HEK293 (cell line): ENCODE data around the gene HTR3B.

Experiments used
- CTCF ChIA-PET: fragments of 350-600 bp; formaldehyde crosslinking; extraction: SDS; loops from one replicate; lab custom pipeline; 2021; ENCODE audit warnings: antibody characterized with exemption; lab: Yijun Ruan, JAX
- POLR2A ChIA-PET: fragments of 300-600 bp; formaldehyde crosslinking; extraction: SDS; loops from one replicate; lab custom pipeline; 2020; ENCODE audit warnings: antibody characterized with exemption, inconsistent platforms; lab: Yijun Ruan, JAX
- H3K27ac ChIP-seq: fragments of 200-500 bp; sonication (Bioruptor generic); 2 replicates; pipeline ENCODE4 v1.5.1; 2014; ENCODE audit warnings: low read depth, low read length, control low read depth, inconsistent platforms; ENCODE audit errors: extremely low read depth
- H3K36me3 ChIP-seq, 2 experiments: fragments of 200-500 bp in 1 of 2; sonication (Bioruptor generic) in 1 of 2; 1 replicate in 1 of 2; 2 replicates in 1 of 2; pipeline ENCODE4 v1.5.1; 2014 to 2017; ENCODE audit warnings: inconsistent platforms in 2 of 2, low read length in 2 of 2; ENCODE audit not compliant: control insufficient read depth in 2 of 2, insufficient read depth in 1 of 2
- H3K4me1 ChIP-seq: fragments of 200-500 bp; sonication (Bioruptor generic); 2 replicates; pipeline ENCODE4 v1.5.1; 2014; ENCODE audit warnings: mild to moderate bottlenecking, low read length, inconsistent platforms; ENCODE audit not compliant: control insufficient read depth, insufficient read depth
- H3K4me3 ChIP-seq: 2 replicates; pipeline ENCODE4 v1.5.1; 2011; ENCODE audit warnings: low read depth, mild to moderate bottlenecking, control low read depth, low read length, moderate library complexity
- H3K9me3 ChIP-seq: fragments of 200-500 bp; sonication (Bioruptor generic); 2 replicates; pipeline ENCODE4 v1.5.1; 2014; ENCODE audit warnings: low read depth, low read length, inconsistent platforms; ENCODE audit not compliant: control insufficient read depth, insufficient read depth
- ATF2 ChIP-seq: fragments of 450-650 bp; formaldehyde crosslinking; IDR thresholded peaks from 2 replicates; pipeline ENCODE4 v1.5.1; 2016; ENCODE audit warnings: missing biosample characterization, missing genetic modification characterization, low read depth
- SETDB1 ChIP-seq: IDR thresholded peaks from one replicate; pipeline ENCODE4 v1.6.1; 2017; ENCODE audit warnings: mild to moderate bottlenecking, low read length, moderate library complexity, mixed read lengths; ENCODE audit not compliant: insufficient read length
- WT1 ChIP-seq: fragments of 450-650 bp; formaldehyde crosslinking; IDR thresholded peaks from 2 replicates; pipeline ENCODE4 v1.5.1; 2016; ENCODE audit warnings: missing biosample characterization, missing genetic modification characterization
- ZFHX2 ChIP-seq: fragments of 450-650 bp; formaldehyde crosslinking; conservative IDR thresholded peaks from 2 replicates; pipeline ENCODE4 v1.5.1; 2016; ENCODE audit warnings: missing biosample characterization, missing genetic modification characterization
- ZFP3 ChIP-seq: fragments of 450-650 bp; formaldehyde crosslinking; IDR thresholded peaks from 2 replicates; pipeline ENCODE4 v1.5.1; 2016; ENCODE audit warnings: low read depth, missing biosample characterization, missing genetic modification characterization
- ZNF112 ChIP-seq: fragments of 450-650 bp; formaldehyde crosslinking; IDR thresholded peaks from 2 replicates; pipeline ENCODE4 v1.5.0; 2017; ENCODE audit warnings: missing biosample characterization, missing genetic modification characterization
- ZNF146 ChIP-seq: fragments of 450-650 bp; formaldehyde crosslinking; IDR thresholded peaks from 2 replicates; pipeline ENCODE4 v1.5.1; 2016; ENCODE audit warnings: missing biosample characterization, missing genetic modification characterization
- ZNF18 ChIP-seq: fragments of 450-650 bp; formaldehyde crosslinking; IDR thresholded peaks from 2 replicates; pipeline ENCODE4 v1.5.1; 2016; ENCODE audit warnings: missing biosample characterization, missing genetic modification characterization
- ZNF2 ChIP-seq: fragments of 450-650 bp; formaldehyde crosslinking; IDR thresholded peaks from 2 replicates; pipeline ENCODE4 v1.5.1; 2016; ENCODE audit warnings: missing biosample characterization, missing genetic modification characterization
- ZNF239 ChIP-seq: fragments of 450-650 bp; formaldehyde crosslinking; IDR thresholded peaks from 2 replicates; pipeline ENCODE4 v1.5.1; 2016; ENCODE audit warnings: missing biosample characterization, missing genetic modification characterization
- ZNF274 ChIP-seq, 2 experiments: fragments of 200-500 bp in 1 of 2; fragments of 450-650 bp in 1 of 2; sonication (Bioruptor generic) in 1 of 2; formaldehyde crosslinking in 1 of 2; IDR thresholded peaks; 2 replicates each; pipeline versions ENCODE4 v1.5.1 to v1.6.1; 2014 to 2016; ENCODE audit warnings: borderline replicate concordance in 1 of 2, inconsistent platforms in 1 of 2, low read length in 1 of 2, missing biosample characterization in 1 of 2, missing genetic modification characterization in 1 of 2
- ZNF350 ChIP-seq: fragments of 450-650 bp; formaldehyde crosslinking; IDR thresholded peaks from 2 replicates; pipeline ENCODE4 v1.5.0; 2017; ENCODE audit warnings: missing biosample characterization, mild to moderate bottlenecking, missing genetic modification characterization
- ZNF514 ChIP-seq: fragments of 450-650 bp; formaldehyde crosslinking; IDR thresholded peaks from 2 replicates; pipeline ENCODE4 v1.5.1; 2016; ENCODE audit warnings: missing biosample characterization, missing genetic modification characterization
- ZNF529 ChIP-seq: fragments of 450-650 bp; formaldehyde crosslinking; IDR thresholded peaks from 2 replicates; pipeline ENCODE4 v1.5.1; 2017; ENCODE audit warnings: missing genetic modification characterization, missing biosample characterization; ENCODE audit not compliant: insufficient replicate concordance
- ZNF549 ChIP-seq: fragments of 450-650 bp; IDR thresholded peaks from 2 replicates; pipeline ENCODE4 v1.5.1; 2018; ENCODE audit warnings: missing biosample characterization, missing genetic modification characterization, mild to moderate bottlenecking, inconsistent platforms, moderate library complexity
- ZNF585B ChIP-seq: fragments of 450-650 bp; formaldehyde crosslinking; IDR thresholded peaks from 2 replicates; pipeline ENCODE4 v1.5.1; 2016; ENCODE audit warnings: missing biosample characterization, missing genetic modification characterization
- TF ChIP-seq, protein P1 (sequence below): fragments of 450-650 bp; formaldehyde crosslinking; IDR thresholded peaks from 2 replicates; pipeline ENCODE4 v1.5.0; 2017; ENCODE audit warnings: missing biosample characterization, missing genetic modification characterization, borderline replicate concordance
- TF ChIP-seq, protein P2 (sequence below): fragments of 450-650 bp; formaldehyde crosslinking; IDR thresholded peaks from 2 replicates; pipeline ENCODE4 v1.5.1; 2016; ENCODE audit warnings: missing biosample characterization, missing genetic modification characterization
- TF ChIP-seq, protein P3 (sequence below): fragments of 450-650 bp; formaldehyde crosslinking; IDR thresholded peaks from 2 replicates; pipeline ENCODE4 v1.5.1; 2016; ENCODE audit warnings: missing biosample characterization, missing genetic modification characterization

The HTR3B gene

DNA sequence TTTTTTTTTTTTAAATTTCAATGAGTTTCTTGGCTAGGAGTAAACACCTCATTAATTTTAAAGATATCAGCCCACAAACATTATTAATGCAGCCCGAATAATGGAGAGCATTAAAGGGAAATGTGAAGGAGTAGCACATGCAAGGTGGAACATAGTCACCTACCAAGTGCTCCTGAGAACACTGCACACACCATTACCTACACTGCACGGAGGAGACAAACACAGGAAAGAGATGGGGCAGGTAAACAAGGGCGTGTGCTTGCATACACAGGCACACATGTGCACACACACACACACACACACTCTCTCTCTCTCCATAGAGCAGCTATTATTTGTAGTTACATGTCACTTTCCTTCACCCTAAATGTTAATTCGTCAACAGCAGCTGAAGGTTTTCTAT, 30.2 kb downstream of the HTR3B start (continued):
- TF ChIP-seq ZNF146 (tag by site-specific recombination), result no peak

DNA sequence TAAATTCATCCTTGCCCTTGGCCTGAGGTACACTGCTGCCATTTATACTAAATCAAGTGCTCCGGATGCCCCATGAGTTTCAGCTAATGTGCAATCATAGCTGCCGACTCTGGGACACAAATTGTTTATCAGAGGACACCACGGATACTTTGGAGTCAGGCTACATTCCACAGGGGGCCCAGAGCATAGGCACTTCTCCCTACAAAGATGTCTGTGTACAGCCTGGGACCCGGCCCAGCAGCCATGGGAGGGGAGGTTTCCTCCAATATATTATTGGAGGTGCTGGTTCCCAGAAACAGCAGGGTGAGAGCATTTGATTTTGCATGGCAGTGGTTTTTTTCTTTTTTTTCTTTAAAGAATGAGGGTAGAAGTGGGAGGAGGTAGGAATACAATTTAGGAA, 31.3 kb downstream of the HTR3B start:
- ChIA-PET CTCF (no interaction called here), POLR2A (no interaction called here)
- no peaks in the 10 kb centered on the region for H3K4me1 ChIP-seq
- TF ChIP-seq WT1 (tag by site-specific recombination), result no peak
- no peak for TF ChIP-seq ZNF549
- TF ChIP-seq ZNF18, result no peak
- TF ChIP-seq, protein P1, sequence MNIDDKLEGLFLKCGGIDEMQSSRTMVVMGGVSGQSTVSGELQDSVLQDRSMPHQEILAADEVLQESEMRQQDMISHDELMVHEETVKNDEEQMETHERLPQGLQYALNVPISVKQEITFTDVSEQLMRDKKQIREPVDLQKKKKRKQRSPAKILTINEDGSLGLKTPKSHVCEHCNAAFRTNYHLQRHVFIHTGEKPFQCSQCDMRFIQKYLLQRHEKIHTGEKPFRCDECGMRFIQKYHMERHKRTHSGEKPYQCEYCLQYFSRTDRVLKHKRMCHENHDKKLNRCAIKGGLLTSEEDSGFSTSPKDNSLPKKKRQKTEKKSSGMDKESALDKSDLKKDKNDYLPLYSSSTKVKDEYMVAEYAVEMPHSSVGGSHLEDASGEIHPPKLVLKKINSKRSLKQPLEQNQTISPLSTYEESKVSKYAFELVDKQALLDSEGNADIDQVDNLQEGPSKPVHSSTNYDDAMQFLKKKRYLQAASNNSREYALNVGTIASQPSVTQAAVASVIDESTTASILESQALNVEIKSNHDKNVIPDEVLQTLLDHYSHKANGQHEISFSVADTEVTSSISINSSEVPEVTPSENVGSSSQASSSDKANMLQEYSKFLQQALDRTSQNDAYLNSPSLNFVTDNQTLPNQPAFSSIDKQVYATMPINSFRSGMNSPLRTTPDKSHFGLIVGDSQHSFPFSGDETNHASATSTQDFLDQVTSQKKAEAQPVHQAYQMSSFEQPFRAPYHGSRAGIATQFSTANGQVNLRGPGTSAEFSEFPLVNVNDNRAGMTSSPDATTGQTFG (tag by site-specific recombination), result no peak
- no peak for TF ChIP-seq ZFHX2 (tag by site-specific recombination)
- TF ChIP-seq ATF2 (tag by site-specific recombination), result no peak
- TF ChIP-seq ZNF514 (tag by site-specific recombination), result no peak
- TF ChIP-seq ZNF274 (IDR thresholded peaks at IDR 0.05; ENCODE audit: low read length), result no peak
- TF ChIP-seq ZNF274 (tag by site-specific recombination; IDR thresholded peaks at IDR 0.05; ENCODE audit: borderline replicate concordance), result no peak
- TF ChIP-seq, protein P2, sequence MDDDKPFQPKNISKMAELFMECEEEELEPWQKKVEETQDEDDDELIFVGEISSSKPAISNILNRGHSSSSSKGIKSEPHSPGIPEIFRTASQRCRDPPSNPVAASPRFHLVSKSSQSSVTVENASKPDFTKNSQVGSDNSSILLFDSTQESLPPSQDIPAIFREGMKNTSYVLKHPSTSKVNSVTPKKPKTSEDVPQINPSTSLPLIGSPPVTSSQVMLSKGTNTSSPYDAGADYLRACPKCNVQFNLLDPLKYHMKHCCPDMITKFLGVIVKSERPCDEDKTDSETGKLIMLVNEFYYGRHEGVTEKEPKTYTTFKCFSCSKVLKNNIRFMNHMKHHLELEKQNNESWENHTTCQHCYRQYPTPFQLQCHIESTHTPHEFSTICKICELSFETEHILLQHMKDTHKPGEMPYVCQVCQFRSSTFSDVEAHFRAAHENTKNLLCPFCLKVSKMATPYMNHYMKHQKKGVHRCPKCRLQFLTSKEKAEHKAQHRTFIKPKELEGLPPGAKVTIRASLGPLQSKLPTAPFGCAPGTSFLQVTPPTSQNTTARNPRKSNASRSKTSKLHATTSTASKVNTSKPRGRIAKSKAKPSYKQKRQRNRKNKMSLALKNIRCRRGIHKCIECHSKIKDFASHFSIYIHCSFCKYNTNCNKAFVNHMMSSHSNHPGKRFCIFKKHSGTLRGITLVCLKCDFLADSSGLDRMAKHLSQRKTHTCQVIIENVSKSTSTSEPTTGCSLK, result no peak
- TF ChIP-seq SETDB1, result no peak
- no peak for TF ChIP-seq ZNF529 (tag by site-specific recombination)
- TF ChIP-seq ZNF350, result no peak
- TF ChIP-seq, protein P3, sequence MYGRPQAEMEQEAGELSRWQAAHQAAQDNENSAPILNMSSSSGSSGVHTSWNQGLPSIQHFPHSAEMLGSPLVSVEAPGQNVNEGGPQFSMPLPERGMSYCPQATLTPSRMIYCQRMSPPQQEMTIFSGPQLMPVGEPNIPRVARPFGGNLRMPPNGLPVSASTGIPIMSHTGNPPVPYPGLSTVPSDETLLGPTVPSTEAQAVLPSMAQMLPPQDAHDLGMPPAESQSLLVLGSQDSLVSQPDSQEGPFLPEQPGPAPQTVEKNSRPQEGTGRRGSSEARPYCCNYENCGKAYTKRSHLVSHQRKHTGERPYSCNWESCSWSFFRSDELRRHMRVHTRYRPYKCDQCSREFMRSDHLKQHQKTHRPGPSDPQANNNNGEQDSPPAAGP, result no peak
- no peak for TF ChIP-seq ZNF2 (tag by site-specific recombination)
- no peak for TF ChIP-seq ZNF585B (tag by site-specific recombination)
- TF ChIP-seq ZNF239 (tag by site-specific recombination), result no peak
- TF ChIP-seq ZFP3, result no peak
- no peak for TF ChIP-seq ZNF112 (tag by site-specific recombination)
- no peak overlapping the region for H3K4me3 ChIP-seq
- no peaks in the 10 kb centered on the region for H3K36me3 ChIP-seq
- H3K27ac ChIP-seq, result no peak overlapping the region
- H3K9me3 ChIP-seq, result no peaks in the 10 kb centered on the region
